HG03139 (cell line): ENCODE measurements around the gene SYNPO.

ENCODE experiments used
- ATAC-seq: cut with Tn5 transposase; IDR thresholded peaks from one replicate; pipeline ENCODE4 v1.9.1; 2021; ENCODE audit not compliant: unreplicated experiment

Gene SYNPO

GRCh38 chr5:150606476-150606875, 34.0 kb upstream of the SYNPO start:
- ATAC-seq = no peak

GRCh38 chr5:150607105-150607504, 33.4 kb upstream of the SYNPO start:
- no peak for ATAC-seq

GRCh38 chr5:150607991-150608390, 32.5 kb upstream of the SYNPO start:
- no peak for ATAC-seq

- no peak for ATAC-seq
Measured at GRCh38 chr5:150608991-150609390, 31.5 kb upstream of the SYNPO start.

- no peak for ATAC-seq
Measured at GRCh38 chr5:150609843-150610584, 30.4 kb upstream of the SYNPO start.

GRCh38 chr5:150611026-150611425, 29.4 kb upstream of the SYNPO start:
- ATAC-seq = no peak

GRCh38 chr5:150612405-150612804, 28.1 kb upstream of the SYNPO start:
- no peak for ATAC-seq

- ATAC-seq = no peak
Measured at GRCh38 chr5:150612905-150613670, 27.4 kb upstream of the SYNPO start.

- ATAC-seq = no peak
Measured at GRCh38 chr5:150613991-150614660, 26.3 kb upstream of the SYNPO start.

- no peak for ATAC-seq
Measured at GRCh38 chr5:150614661-150615060, 25.8 kb upstream of the SYNPO start.

- no peak for ATAC-seq
Measured at GRCh38 chr5:150615141-150615699, 25.2 kb upstream of the SYNPO start.

GRCh38 chr5:150616024-150616470, 24.4 kb upstream of the SYNPO start:
- no peak for ATAC-seq

GRCh38 chr5:150616506-150616905, 24.0 kb upstream of the SYNPO start:
- no peak for ATAC-seq

GRCh38 chr5:150618163-150618562, 22.3 kb upstream of the SYNPO start:
- ATAC-seq = no peak

- ATAC-seq = no peak
Measured at GRCh38 chr5:150618588-150619281, 21.7 kb upstream of the SYNPO start.

GRCh38 chr5:150619359-150620230, 20.9 kb upstream of the SYNPO start:
- no peak for ATAC-seq

- ATAC-seq = no peak
Measured at GRCh38 chr5:150621301-150621700, 19.2 kb upstream of the SYNPO start.

- no peak for ATAC-seq
Measured at GRCh38 chr5:150622157-150622556, 18.3 kb upstream of the SYNPO start.

GRCh38 chr5:150623152-150623877, 17.1 kb upstream of the SYNPO start:
- no peak for ATAC-seq
